ENCODE measurements around the gene KRTAP1-4. TPM values are rescaled to one million over a fixed set of nuclear protein-coding genes. Genes with fewer than 3 reads are reported as not detected.

Gene KRTAP1-4
- total RNA-seq, 1 experiment from 2014 or later: not detected

DNA sequence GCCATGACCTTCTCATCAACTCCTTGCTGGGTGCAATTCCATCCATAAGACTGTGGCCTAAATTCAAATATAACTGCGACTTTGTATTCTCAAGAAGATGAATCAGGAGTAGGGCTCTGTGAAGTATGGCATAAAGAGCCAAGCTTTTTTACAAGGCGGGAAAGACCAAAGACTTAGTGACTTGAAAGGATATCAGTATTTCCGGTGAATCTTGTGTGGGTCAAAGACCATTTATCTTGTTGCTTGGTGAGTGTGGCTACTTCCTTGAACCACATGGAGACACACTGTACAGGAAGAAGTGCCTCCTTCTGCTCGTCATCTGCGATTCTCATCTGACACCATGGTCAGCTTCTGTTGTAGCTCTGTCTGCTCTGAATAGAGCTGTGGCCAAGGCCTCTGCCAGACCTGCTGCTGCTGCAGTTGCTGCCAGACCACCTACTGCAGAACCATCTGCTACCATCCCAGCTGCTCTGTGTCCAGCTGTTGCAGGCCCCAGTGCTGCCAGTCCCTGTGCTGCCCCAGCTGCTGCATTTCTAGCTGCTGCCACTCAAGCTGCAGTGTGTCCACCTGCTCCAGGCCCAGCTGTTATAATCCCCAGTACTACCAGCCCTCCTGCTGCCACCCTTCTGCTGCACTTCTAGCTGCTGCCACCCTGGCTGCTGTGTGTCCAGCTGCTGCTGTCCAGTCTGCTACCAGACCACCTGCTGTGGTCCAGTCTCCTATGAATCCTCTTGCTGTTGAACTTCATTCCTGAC lies 41.8 kb upstream of the KRTAP1-4 start:
- no TSS peak for BruUV-seq (replicated peaks)
- ChIA-PET CTCF (no interaction called here), POLR2A (ENCODE audit: low non-redundant PET) (no interaction called here)
- no peaks in the 10 kb centered on the region for H3K4me1 ChIP-seq (ENCODE audit: insufficient read depth, low read length, poor library complexity, severe bottlenecking)
- no peak overlapping the region for H3K27ac ChIP-seq (ENCODE audit: low read depth, low read length, poor library complexity, severe bottlenecking)
- TF ChIP-seq CTCF (conservative IDR thresholded peaks at IDR 0.05; ENCODE audit: low read depth, low read length) (no peak), EZH2 (IDR thresholded peaks at IDR 0.05; ENCODE audit: borderline replicate concordance, low read depth, low read length, poor library complexity, severe bottlenecking) (no peak)
- H3K9me3 ChIP-seq (ENCODE audit: low read depth, low read length, poor library complexity, severe bottlenecking): no peaks in the 10 kb centered on the region
- no peak overlapping the region for H3K4me3 ChIP-seq (ENCODE audit: low read depth, low read length, poor library complexity, severe bottlenecking)
- intact Hi-C loops (cut with micrococcal nuclease; ENCODE audit: unreplicated experiment): no loop called here
- no peak for DNase-seq (ENCODE audit: low spot score)
- no peaks in the 10 kb centered on the region for H3K36me3 ChIP-seq (ENCODE audit: insufficient read depth, low read length, poor library complexity, severe bottlenecking)
- H3K27me3 ChIP-seq (replicated peaks; ENCODE audit: insufficient read depth, low read depth, low read length, poor library complexity): no peaks in the 10 kb centered on the region

DNA sequence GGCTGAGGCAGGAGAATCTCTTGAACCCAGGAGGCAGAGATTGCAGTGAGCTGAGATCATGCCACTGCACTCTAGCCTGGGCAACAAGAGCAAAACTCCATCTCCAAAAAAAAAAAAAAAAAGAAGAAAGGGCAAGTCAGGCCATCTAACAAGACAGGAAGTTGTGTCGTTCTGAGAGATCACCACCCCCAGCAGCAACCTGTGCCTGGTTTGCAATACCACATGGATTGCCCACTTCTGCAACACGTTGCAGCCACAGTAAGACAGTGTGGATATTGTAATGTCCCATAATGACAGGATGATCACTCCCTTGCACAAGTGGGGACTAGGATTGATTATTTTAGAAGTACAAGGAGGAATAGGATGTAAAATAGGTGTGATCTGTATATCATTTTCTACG lies 39.0 kb upstream of the KRTAP1-4 start:
- intact Hi-C loops (cut with micrococcal nuclease; ENCODE audit: unreplicated experiment): no loop called here
- no TSS peak for BruUV-seq (replicated peaks)

DNA sequence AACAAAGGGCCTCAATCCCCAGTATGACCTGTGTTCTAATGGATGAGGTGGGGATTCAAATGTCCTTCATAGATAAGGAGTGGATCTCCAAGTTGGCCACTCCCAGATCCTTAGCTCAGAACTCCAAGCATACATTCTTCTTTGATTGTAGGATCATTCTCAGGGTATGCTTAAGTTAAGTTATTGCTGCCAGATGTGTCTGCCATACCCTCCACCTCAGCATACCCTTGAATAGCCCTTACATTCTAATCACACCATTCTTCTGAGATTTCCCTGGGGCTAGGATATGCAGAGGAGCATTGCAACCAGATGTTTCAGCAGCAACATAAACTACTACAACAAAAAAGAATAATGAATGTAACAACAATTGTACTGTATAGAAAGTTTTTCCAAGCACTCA lies 37.3 kb upstream of the KRTAP1-4 start:
- H3K4me1 ChIP-seq (ENCODE audit: insufficient read depth, low read length, poor library complexity, severe bottlenecking): no peaks in the 10 kb centered on the region
- no peaks in the 10 kb centered on the region for H3K9me3 ChIP-seq (ENCODE audit: low read depth, low read length, poor library complexity, severe bottlenecking)
- TF ChIP-seq EZH2 (IDR thresholded peaks at IDR 0.05; ENCODE audit: borderline replicate concordance, low read depth, low read length, poor library complexity, severe bottlenecking): no peak
- no peak for TF ChIP-seq CTCF (conservative IDR thresholded peaks at IDR 0.05; ENCODE audit: low read depth, low read length)
- ChIA-PET CTCF (no interaction called here), POLR2A (ENCODE audit: low non-redundant PET) (no interaction called here)
- no TSS peak for BruUV-seq (replicated peaks)
- H3K36me3 ChIP-seq (ENCODE audit: insufficient read depth, low read length, poor library complexity, severe bottlenecking): no peaks in the 10 kb centered on the region
- intact Hi-C loops (cut with micrococcal nuclease; ENCODE audit: unreplicated experiment): no loop called here
- no peaks in the 10 kb centered on the region for H3K27me3 ChIP-seq (replicated peaks; ENCODE audit: insufficient read depth, low read depth, low read length, poor library complexity)
- H3K27ac ChIP-seq (ENCODE audit: low read depth, low read length, poor library complexity, severe bottlenecking): no peak overlapping the region
- no peak for DNase-seq (ENCODE audit: low spot score)
- no peak overlapping the region for H3K4me3 ChIP-seq (ENCODE audit: low read depth, low read length, poor library complexity, severe bottlenecking)

More for the DNA sequence above, 39.0 kb upstream of the KRTAP1-4 start:
- CTCF ChIA-PET: no interaction called here
- no peaks in the 10 kb centered on the region for H3K9me3 ChIP-seq (ENCODE audit: low read depth, low read length, poor library complexity, severe bottlenecking)
- H3K27me3 ChIP-seq (replicated peaks; ENCODE audit: insufficient read depth, low read depth, low read length, poor library complexity): no peaks in the 10 kb centered on the region
- POLR2A ChIA-PET (ENCODE audit: low non-redundant PET): no interaction called here
- no peak for TF ChIP-seq CTCF (conservative IDR thresholded peaks at IDR 0.05; ENCODE audit: low read depth, low read length)
- no peak for TF ChIP-seq EZH2 (IDR thresholded peaks at IDR 0.05; ENCODE audit: borderline replicate concordance, low read depth, low read length, poor library complexity, severe bottlenecking)
- no peaks in the 10 kb centered on the region for H3K4me1 ChIP-seq (ENCODE audit: insufficient read depth, low read length, poor library complexity, severe bottlenecking)
- no peak for DNase-seq (ENCODE audit: low spot score)
- H3K4me3 ChIP-seq (ENCODE audit: low read depth, low read length, poor library complexity, severe bottlenecking): no peak overlapping the region
- no peak overlapping the region for H3K27ac ChIP-seq (ENCODE audit: low read depth, low read length, poor library complexity, severe bottlenecking)
- H3K36me3 ChIP-seq (ENCODE audit: insufficient read depth, low read length, poor library complexity, severe bottlenecking): no peaks in the 10 kb centered on the region
